SH-SY5Y (cell line): ENCODE measurements around the gene NKD1.

Experiments
- GATA2 ChIP-seq: IDR thresholded peaks from 2 replicates; pipeline ENCODE4 v1.6.1; 2011; ENCODE audit warnings: mild to moderate bottlenecking, low read depth, low read length
- GATA3 ChIP-seq: IDR thresholded peaks from 2 replicates; pipeline ENCODE4 v1.6.1; 2011; ENCODE audit warnings: low read depth, mild to moderate bottlenecking, low read length, moderate library complexity

- no peak for TF ChIP-seq GATA2
- TF ChIP-seq GATA3 = no peak
Observed at GRCh38 chr16:50680556-50680893, 132.3 kb downstream of the NKD1 start.
